ENCODE data around the gene DNAJC25.
"Not testable (repeated sequence)": the region's sequence is repeated elsewhere in the genome, so short reads cannot be mapped to it uniquely, and the experiment has no call there.

DNAJC25 gene

DNA sequence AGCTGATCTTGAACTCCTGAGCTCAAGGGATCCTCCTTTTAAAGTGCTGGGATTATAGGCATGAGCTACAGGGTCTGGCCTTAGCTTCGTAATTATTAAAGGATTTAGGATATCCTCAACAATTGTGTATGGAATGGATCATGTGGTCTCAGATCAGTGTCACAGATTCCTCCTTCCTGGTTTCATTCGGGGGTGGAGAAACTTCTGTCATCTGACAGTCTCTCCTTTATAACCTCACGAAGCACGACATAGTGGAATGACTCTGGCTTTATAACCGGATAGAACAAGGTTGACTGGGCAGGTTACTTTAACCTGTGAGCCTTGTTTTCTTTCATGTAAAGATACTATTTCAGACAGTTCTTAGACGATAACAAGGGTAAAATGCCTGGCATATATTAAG, 25.9 kb downstream of the DNAJC25 start:
- H3K4me1 ChIP-seq (ENCODE audit: control insufficient read depth, insufficient read depth, low read length), result no peaks in the 10 kb centered on the region

GRCh38 chr9:111658943-111659342, 27.8 kb downstream of the DNAJC25 start:
- no peak overlapping the region for H3K4me3 ChIP-seq (ENCODE audit: low read depth, low read length)
- no peaks in the 10 kb centered on the region for H3K36me3 ChIP-seq (ENCODE audit: control insufficient read depth, insufficient read depth, low read length)
- no peaks in the 10 kb centered on the region for H3K9me3 ChIP-seq (ENCODE audit: control insufficient read depth, insufficient read depth, low read length)
- peaks cover 11% of the 10 kb centered on the region for H3K4me1 ChIP-seq (ENCODE audit: control insufficient read depth, insufficient read depth, low read length)
- H3K9ac ChIP-seq (ENCODE audit: low read depth, low read length), result no peak overlapping the region
- H3K27me3 ChIP-seq (ENCODE audit: control insufficient read depth, insufficient read depth, low read length), result peaks cover 4% of the 10 kb centered on the region

More for the DNA sequence above, 25.9 kb downstream of the DNAJC25 start:
- Histone ChIP-seq H3K9ac (ENCODE audit: low read depth, low read length) (no peak overlapping the region), H3K9me3 (ENCODE audit: control insufficient read depth, insufficient read depth, low read length) (no peaks in the 10 kb centered on the region), H3K36me3 (ENCODE audit: control insufficient read depth, insufficient read depth, low read length) (no peaks in the 10 kb centered on the region), H3K4me3 (ENCODE audit: low read depth, low read length) (no peak overlapping the region), H3K27me3 (ENCODE audit: control insufficient read depth, insufficient read depth, low read length) (peaks cover 2% of the 10 kb centered on the region)

DNA sequence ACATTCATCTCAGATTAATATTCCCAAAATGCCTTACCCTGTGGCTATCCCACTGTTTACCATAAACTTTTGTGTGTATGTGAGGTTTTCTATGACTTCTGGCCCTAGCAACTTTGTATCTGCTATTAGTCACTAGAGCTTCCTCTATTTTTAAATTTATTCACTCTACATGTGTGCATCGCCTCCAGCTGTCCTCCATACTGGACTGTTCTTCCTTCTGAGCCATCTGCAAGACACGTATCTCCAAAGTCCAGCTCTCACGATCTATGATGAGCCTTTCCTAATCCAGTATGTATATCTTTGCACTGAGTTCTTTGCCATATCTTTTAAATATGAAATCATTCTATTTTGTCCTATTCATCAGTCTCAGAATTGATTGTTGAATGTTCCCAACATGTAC, 28.6 kb downstream of the DNAJC25 start:
- H3K36me3 ChIP-seq (ENCODE audit: control insufficient read depth, insufficient read depth, low read length), result no peaks in the 10 kb centered on the region
- H3K4me3 ChIP-seq (ENCODE audit: low read depth, low read length), result no peak overlapping the region
- H3K9me3 ChIP-seq (ENCODE audit: control insufficient read depth, insufficient read depth, low read length), result no peaks in the 10 kb centered on the region
- peaks cover 4% of the 10 kb centered on the region for H3K27me3 ChIP-seq (ENCODE audit: control insufficient read depth, insufficient read depth, low read length)
- H3K9ac ChIP-seq (ENCODE audit: low read depth, low read length), result no peak overlapping the region
- peaks cover 11% of the 10 kb centered on the region for H3K4me1 ChIP-seq (ENCODE audit: control insufficient read depth, insufficient read depth, low read length)

GRCh38 chr9:111661150-111661801, 30.1 kb downstream of the DNAJC25 start, which contains the start of gene GNG10:
GNG10 (plus strand) TSS chr9:111661605; CDS start chr9:111661635, 30 bp downstream.
- no peaks in the 10 kb centered on the region for H3K9me3 ChIP-seq (ENCODE audit: control insufficient read depth, insufficient read depth, low read length)
- peaks cover 4% of the 10 kb centered on the region for H3K27me3 ChIP-seq (ENCODE audit: control insufficient read depth, insufficient read depth, low read length)
- H3K36me3 ChIP-seq (ENCODE audit: control insufficient read depth, insufficient read depth, low read length), result no peaks in the 10 kb centered on the region
- H3K9ac ChIP-seq (ENCODE audit: low read depth, low read length), result peak within 1 kb of the TSS; percentile 70
- H3K4me3 ChIP-seq (ENCODE audit: low read depth, low read length), result peak within 1 kb of the TSS; percentile 81
- H3K4me1 ChIP-seq (ENCODE audit: control insufficient read depth, insufficient read depth, low read length), result peaks cover 11% of the 10 kb centered on the region

DNA sequence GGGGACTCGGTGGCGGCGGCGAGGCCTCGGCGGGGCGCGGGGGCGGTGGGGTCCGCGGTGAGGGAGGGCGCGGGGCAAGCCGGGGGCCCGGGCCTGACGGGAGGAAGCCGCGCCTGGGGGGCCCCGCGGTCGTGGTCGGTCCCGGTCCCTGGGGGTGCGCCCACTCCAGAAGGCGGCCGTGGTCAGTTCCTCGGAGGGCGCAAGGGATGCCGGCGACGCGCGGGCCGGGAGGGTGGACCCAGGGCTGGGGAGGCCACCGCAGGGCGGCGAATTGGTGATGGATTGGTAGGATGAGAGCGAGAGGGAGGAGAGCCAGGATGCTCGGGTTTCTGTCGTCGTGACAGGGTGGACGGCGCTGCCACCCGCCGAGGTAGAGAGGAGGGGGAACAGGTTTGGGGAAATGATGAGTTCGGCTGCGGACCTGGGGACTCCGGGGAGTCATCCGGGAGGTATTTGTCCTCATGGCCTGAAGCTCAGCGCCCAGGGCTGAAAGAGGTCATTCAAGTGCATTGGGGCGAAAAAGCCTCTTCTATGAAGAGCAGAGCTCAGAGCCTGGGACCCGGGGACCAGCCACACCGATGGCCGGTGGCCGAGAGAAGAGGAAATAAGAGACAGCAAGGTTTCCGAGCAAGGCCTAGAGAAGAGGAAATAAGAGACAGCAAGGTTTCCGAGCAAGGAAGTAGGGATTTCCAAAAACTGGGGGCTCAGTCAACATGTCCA, 30.8 kb downstream of the DNAJC25 start:
- peak overlapping the region; percentile 81 for H3K4me3 ChIP-seq (ENCODE audit: low read depth, low read length)
- peaks cover 4% of the 10 kb centered on the region for H3K27me3 ChIP-seq (ENCODE audit: control insufficient read depth, insufficient read depth, low read length)
- H3K9me3 ChIP-seq (ENCODE audit: control insufficient read depth, insufficient read depth, low read length), result no peaks in the 10 kb centered on the region
- no peaks in the 10 kb centered on the region for H3K36me3 ChIP-seq (ENCODE audit: control insufficient read depth, insufficient read depth, low read length)
- H3K9ac ChIP-seq (ENCODE audit: low read depth, low read length), result peak overlapping the region; percentile 51
- peaks cover 11% of the 10 kb centered on the region for H3K4me1 ChIP-seq (ENCODE audit: control insufficient read depth, insufficient read depth, low read length)

DNA sequence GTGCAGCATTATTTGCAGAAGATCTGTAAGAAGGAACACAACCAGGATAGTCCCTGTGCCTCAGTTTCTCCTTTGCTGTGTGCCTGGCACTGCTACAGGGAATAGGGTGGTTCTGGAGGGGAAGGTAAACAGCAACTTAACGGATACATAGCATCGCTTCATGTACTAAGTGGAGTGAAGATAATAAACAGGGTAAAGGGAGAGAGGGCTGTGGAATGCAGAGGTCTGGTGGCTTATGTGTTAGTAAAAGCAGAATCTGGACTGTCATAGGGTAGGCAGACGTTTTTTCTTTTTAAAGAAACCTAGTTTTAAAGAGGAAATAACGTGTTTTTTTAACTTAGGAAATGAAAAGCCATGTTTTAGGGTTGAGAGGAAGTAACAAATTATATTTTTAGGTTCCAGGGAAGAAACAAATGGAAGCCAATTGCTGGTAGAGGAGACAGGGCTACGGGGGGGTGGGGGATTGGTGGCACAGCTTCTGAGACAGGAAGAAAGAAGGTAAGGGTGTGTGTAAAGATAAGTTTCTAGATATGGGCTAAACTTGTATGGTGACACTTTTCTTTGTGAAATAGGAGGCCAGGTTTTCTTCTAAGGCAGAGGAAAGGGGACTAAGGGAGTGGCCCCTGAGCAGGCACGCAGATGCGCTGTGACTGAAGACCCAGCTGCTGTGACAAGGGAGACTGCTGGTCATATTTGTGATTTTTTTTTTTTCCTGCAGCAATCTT, 31.6 kb downstream of the DNAJC25 start:
- Histone ChIP-seq H3K36me3 (ENCODE audit: control insufficient read depth, insufficient read depth, low read length) (no peaks in the 10 kb centered on the region), H3K27me3 (ENCODE audit: control insufficient read depth, insufficient read depth, low read length) (peaks cover 4% of the 10 kb centered on the region), H3K9ac (ENCODE audit: low read depth, low read length) (no peak overlapping the region), H3K4me1 (ENCODE audit: control insufficient read depth, insufficient read depth, low read length) (peaks cover 11% of the 10 kb centered on the region), H3K4me3 (ENCODE audit: low read depth, low read length) (peak overlapping the region; percentile 81), H3K9me3 (ENCODE audit: control insufficient read depth, insufficient read depth, low read length) (no peaks in the 10 kb centered on the region)

- Histone ChIP-seq H3K9ac (ENCODE audit: low read depth, low read length) (no peak overlapping the region), H3K36me3 (ENCODE audit: control insufficient read depth, insufficient read depth, low read length) (no peaks in the 10 kb centered on the region), H3K4me1 (ENCODE audit: control insufficient read depth, insufficient read depth, low read length) (peaks cover 11% of the 10 kb centered on the region), H3K27me3 (ENCODE audit: control insufficient read depth, insufficient read depth, low read length) (peaks cover 4% of the 10 kb centered on the region), H3K4me3 (ENCODE audit: low read depth, low read length) (no peak overlapping the region), H3K9me3 (ENCODE audit: control insufficient read depth, insufficient read depth, low read length) (no peaks in the 10 kb centered on the region)
These were observed 32.2 kb downstream of the DNAJC25 start for GRCh38 chr9:111663301-111663823.

- Histone ChIP-seq H3K9me3 (ENCODE audit: control insufficient read depth, insufficient read depth, low read length) (no peaks in the 10 kb centered on the region), H3K27me3 (ENCODE audit: control insufficient read depth, insufficient read depth, low read length) (no peaks in the 10 kb centered on the region), H3K4me3 (ENCODE audit: low read depth, low read length) (no peak overlapping the region), H3K36me3 (ENCODE audit: control insufficient read depth, insufficient read depth, low read length) (no peaks in the 10 kb centered on the region), H3K9ac (ENCODE audit: low read depth, low read length) (no peak overlapping the region), H3K4me1 (ENCODE audit: control insufficient read depth, insufficient read depth, low read length) (peaks cover 2% of the 10 kb centered on the region)
These were observed 37.0 kb downstream of the DNAJC25 start for GRCh38 chr9:111668026-111668573.

DNA sequence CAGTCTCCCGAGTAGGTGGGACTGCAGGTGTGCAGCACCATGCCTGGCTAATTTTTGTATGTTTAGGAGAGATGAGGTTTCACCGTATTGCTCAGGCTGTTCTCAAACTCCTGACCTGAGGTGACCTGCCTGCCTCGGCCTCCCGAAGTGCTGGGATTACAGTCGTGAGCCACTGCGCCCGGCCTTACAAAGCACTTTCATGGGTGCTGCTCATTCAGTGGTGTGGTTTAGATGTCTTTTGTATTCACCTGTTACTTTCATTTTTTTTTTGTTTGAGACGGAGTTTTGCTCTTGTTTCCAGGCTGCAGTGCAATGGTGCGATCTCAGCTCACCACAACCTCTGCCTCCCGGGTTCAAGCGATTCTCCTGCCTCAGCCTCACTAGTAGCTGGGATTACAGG, 37.5 kb downstream of the DNAJC25 start:
- not testable (repeated sequence) for H3K4me1 ChIP-seq (ENCODE audit: control insufficient read depth, insufficient read depth, low read length); H3K27me3 ChIP-seq (ENCODE audit: control insufficient read depth, insufficient read depth, low read length); H3K4me3 ChIP-seq (ENCODE audit: low read depth, low read length); H3K9me3 ChIP-seq (ENCODE audit: control insufficient read depth, insufficient read depth, low read length); H3K9ac ChIP-seq (ENCODE audit: low read depth, low read length); H3K36me3 ChIP-seq (ENCODE audit: control insufficient read depth, insufficient read depth, low read length)

DNA sequence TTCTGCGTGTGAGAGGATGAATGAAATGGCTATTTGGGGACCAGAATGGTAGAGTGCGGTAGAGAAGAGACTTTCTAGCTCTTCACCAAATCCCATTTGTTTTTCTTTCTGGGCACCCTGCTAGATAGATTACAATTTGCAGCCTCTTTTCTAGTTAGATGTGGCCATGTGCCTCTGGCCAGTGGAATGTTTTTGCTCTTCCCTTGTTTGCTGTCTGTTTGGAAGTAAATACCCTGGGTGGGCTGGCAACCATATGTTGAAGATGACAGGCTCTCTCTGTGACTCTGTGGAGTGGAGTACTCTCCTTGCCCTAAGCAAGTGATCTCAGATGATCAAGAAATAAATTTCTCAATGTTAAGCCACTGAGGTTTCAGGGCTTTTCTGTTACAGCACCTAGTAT, 43.2 kb downstream of the DNAJC25 start:
- H3K27me3 ChIP-seq (ENCODE audit: control insufficient read depth, insufficient read depth, low read length), result no peaks in the 10 kb centered on the region
- no peak overlapping the region for H3K4me3 ChIP-seq (ENCODE audit: low read depth, low read length)
- no peaks in the 10 kb centered on the region for H3K9me3 ChIP-seq (ENCODE audit: control insufficient read depth, insufficient read depth, low read length)
- no peak overlapping the region for H3K9ac ChIP-seq (ENCODE audit: low read depth, low read length)
- no peaks in the 10 kb centered on the region for H3K4me1 ChIP-seq (ENCODE audit: control insufficient read depth, insufficient read depth, low read length)
- H3K36me3 ChIP-seq (ENCODE audit: control insufficient read depth, insufficient read depth, low read length), result no peaks in the 10 kb centered on the region

- Histone ChIP-seq H3K4me1 (ENCODE audit: control insufficient read depth, insufficient read depth, low read length) (no peaks in the 10 kb centered on the region), H3K9ac (ENCODE audit: low read depth, low read length) (no peak overlapping the region), H3K27me3 (ENCODE audit: control insufficient read depth, insufficient read depth, low read length) (no peaks in the 10 kb centered on the region), H3K36me3 (ENCODE audit: control insufficient read depth, insufficient read depth, low read length) (no peaks in the 10 kb centered on the region), H3K9me3 (ENCODE audit: control insufficient read depth, insufficient read depth, low read length) (no peaks in the 10 kb centered on the region), H3K4me3 (ENCODE audit: low read depth, low read length) (no peak overlapping the region)
These were observed 45.0 kb downstream of the DNAJC25 start for GRCh38 chr9:111676116-111676515.
